HepG2 (cell line): ENCODE measurements around the gene DIPK1B. TPM values are rescaled to one million over a fixed set of nuclear protein-coding genes. Genes with fewer than 3 reads are reported as not detected.

Experiments
- FOXO1 ChIP-seq: sonication (generic); formaldehyde crosslinking; IDR thresholded peaks from 2 replicates; pipeline ENCODE4 v1.4.0; 2020; ENCODE audit warnings: missing genetic modification reagents
- GMEB2 ChIP-seq: IDR thresholded peaks from 2 replicates; pipeline ENCODE4 v1.6.1; 2016; ENCODE audit warnings: missing biosample characterization, missing genetic modification reagents, low read depth
- HNRNPUL1 ChIP-seq: fragments of 200-400 bp; formaldehyde crosslinking; IDR thresholded peaks from 2 replicates; pipeline ENCODE4 v1.6.1; 2017; ENCODE audit warnings: low read depth, mild to moderate bottlenecking, low read length, moderate library complexity
- IRX3 ChIP-seq: sonication (generic); formaldehyde crosslinking; IDR thresholded peaks from 2 replicates; pipeline ENCODE4 v1.8.1; 2023; ENCODE audit warnings: mild to moderate bottlenecking, low read depth, missing genetic modification reagents, borderline replicate concordance
- RFX3 ChIP-seq: IDR thresholded peaks from 2 replicates; pipeline ENCODE4 v1.6.1; 2016; ENCODE audit warnings: missing biosample characterization, missing genetic modification reagents
- ZNF205 ChIP-seq: IDR thresholded peaks from 2 replicates; pipeline ENCODE4 v1.6.1; 2018; ENCODE audit warnings: missing biosample characterization, missing genetic modification reagents
- ZNF253 ChIP-seq: sonication (generic); formaldehyde crosslinking; IDR thresholded peaks from 2 replicates; pipeline ENCODE4 v1.8.0; 2022; ENCODE audit warnings: mild to moderate bottlenecking, missing genetic modification reagents, borderline replicate concordance
- polyA plus RNA-seq, 8 experiments: library from polyadenylated mRNA; depleted of rRNA in 3 of 8; stranded (reverse) in 7 of 8; unstranded in 1 of 8; fragments of >200 nt; fragmentation: Illumina TruSeq in 4 of 8; extraction: Trizol in 4 of 8; gene quantifications; 2 replicates each; pipeline versions ENCODE4 v1.2.1 to v1.2.3, GENCODE V29; 2011 to 2016; ENCODE audit warnings: low read depth in 4 of 8, missing spikeins in 1 of 8, mixed read lengths in 1 of 8; ENCODE audit not compliant: insufficient read depth in 1 of 8
- total RNA-seq, 5 experiments: library from RNA; depleted of rRNA; stranded (reverse); fragments of >200 nt; fragmentation: Illumina TruSeq; extraction: Trizol; gene quantifications; 2 replicates each; pipeline ENCODE4 v1.2.3, GENCODE V29; 2016; ENCODE audit warnings: low read depth in 1 of 5
- TF ChIP-seq, protein P1 (sequence below): IDR thresholded peaks from 2 replicates; pipeline ENCODE4 v1.6.1; 2012; ENCODE audit warnings: low read length, improper control_type of control experiment
- TF ChIP-seq, protein P2 (sequence below): sonication (generic); formaldehyde crosslinking; IDR thresholded peaks from 2 replicates; pipeline ENCODE4 v1.4.0; 2020; ENCODE audit warnings: mild to moderate bottlenecking, missing genetic modification reagents, borderline replicate concordance

The DIPK1B gene
- total and polyA plus RNA-seq, 2 of the 13 experiments (the other 11 are each of a cell fraction or from before 2014, with no cell fraction given) = 0.18 to 3.9 TPM

- TF ChIP-seq, protein P1, sequence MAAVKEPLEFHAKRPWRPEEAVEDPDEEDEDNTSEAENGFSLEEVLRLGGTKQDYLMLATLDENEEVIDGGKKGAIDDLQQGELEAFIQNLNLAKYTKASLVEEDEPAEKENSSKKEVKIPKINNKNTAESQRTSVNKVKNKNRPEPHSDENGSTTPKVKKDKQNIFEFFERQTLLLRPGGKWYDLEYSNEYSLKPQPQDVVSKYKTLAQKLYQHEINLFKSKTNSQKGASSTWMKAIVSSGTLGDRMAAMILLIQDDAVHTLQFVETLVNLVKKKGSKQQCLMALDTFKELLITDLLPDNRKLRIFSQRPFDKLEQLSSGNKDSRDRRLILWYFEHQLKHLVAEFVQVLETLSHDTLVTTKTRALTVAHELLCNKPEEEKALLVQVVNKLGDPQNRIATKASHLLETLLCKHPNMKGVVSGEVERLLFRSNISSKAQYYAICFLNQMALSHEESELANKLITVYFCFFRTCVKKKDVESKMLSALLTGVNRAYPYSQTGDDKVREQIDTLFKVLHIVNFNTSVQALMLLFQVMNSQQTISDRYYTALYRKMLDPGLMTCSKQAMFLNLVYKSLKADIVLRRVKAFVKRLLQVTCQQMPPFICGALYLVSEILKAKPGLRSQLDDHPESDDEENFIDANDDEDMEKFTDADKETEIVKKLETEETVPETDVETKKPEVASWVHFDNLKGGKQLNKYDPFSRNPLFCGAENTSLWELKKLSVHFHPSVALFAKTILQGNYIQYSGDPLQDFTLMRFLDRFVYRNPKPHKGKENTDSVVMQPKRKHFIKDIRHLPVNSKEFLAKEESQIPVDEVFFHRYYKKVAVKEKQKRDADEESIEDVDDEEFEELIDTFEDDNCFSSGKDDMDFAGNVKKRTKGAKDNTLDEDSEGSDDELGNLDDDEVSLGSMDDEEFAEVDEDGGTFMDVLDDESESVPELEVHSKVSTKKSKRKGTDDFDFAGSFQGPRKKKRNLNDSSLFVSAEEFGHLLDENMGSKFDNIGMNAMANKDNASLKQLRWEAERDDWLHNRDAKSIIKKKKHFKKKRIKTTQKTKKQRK = no peak
- TF ChIP-seq, protein P2, sequence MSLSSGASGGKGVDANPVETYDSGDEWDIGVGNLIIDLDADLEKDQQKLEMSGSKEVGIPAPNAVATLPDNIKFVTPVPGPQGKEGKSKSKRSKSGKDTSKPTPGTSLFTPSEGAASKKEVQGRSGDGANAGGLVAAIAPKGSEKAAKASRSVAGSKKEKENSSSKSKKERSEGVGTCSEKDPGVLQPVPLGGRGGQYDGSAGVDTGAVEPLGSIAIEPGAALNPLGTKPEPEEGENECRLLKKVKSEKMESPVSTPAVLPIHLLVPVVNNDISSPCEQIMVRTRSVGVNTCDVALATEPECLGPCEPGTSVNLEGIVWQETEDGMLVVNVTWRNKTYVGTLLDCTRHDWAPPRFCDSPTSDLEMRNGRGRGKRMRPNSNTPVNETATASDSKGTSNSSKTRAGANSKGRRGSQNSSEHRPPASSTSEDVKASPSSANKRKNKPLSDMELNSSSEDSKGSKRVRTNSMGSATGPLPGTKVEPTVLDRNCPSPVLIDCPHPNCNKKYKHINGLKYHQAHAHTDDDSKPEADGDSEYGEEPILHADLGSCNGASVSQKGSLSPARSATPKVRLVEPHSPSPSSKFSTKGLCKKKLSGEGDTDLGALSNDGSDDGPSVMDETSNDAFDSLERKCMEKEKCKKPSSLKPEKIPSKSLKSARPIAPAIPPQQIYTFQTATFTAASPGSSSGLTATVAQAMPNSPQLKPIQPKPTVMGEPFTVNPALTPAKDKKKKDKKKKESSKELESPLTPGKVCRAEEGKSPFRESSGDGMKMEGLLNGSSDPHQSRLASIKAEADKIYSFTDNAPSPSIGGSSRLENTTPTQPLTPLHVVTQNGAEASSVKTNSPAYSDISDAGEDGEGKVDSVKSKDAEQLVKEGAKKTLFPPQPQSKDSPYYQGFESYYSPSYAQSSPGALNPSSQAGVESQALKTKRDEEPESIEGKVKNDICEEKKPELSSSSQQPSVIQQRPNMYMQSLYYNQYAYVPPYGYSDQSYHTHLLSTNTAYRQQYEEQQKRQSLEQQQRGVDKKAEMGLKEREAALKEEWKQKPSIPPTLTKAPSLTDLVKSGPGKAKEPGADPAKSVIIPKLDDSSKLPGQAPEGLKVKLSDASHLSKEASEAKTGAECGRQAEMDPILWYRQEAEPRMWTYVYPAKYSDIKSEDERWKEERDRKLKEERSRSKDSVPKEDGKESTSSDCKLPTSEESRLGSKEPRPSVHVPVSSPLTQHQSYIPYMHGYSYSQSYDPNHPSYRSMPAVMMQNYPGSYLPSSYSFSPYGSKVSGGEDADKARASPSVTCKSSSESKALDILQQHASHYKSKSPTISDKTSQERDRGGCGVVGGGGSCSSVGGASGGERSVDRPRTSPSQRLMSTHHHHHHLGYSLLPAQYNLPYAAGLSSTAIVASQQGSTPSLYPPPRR (CRISPR knock-in tag) = no peak
- TF ChIP-seq ZNF253 (CRISPR knock-in tag) (no peak), GMEB2 (CRISPR knock-in tag) (no peak), FOXO1 (CRISPR knock-in tag) (no peak), IRX3 (CRISPR knock-in tag) (no peak), HNRNPUL1 (no peak), RFX3 (CRISPR knock-in tag) (no peak), ZNF205 (CRISPR knock-in tag) (no peak)
- TF ChIP-seq, all 625 proteins: peak for 0
Measured at GRCh38 chr9:136746155-136746490, 33.8 kb downstream of the DIPK1B start (continued).
